Liver (tissue), 3 donors: Measurements from ENCODE around the gene STMP1.

ENCODE experiments used
- CTCF ChIP-seq: fragments of 150-350 bp; IDR thresholded peaks from 2 replicates; pipeline ENCODE4 v1.5.1; 2017; ENCODE audit warnings: improper control_type of control experiment, low read depth, low read length; ENCODE audit not compliant: missing input control
- EGR1 ChIP-seq, 2 donors: IDR thresholded peaks; 2 replicates each; pipeline ENCODE4 v1.6.1; 2016 to 2018; ENCODE audit warnings: antibody characterized with exemption in 2 of 2, low read depth in 2 of 2
- RAD21 ChIP-seq, 2 donors: IDR thresholded peaks; 2 replicates each; pipeline ENCODE4 v1.6.1; 2016; ENCODE audit warnings: antibody characterized with exemption in 2 of 2, mild to moderate bottlenecking in 2 of 2
- SP1 ChIP-seq: IDR thresholded peaks from 2 replicates; pipeline ENCODE4 v1.6.1; 2018; ENCODE audit warnings: antibody characterized with exemption, mild to moderate bottlenecking
- TAF1 ChIP-seq: conservative IDR thresholded peaks from 2 replicates; pipeline ENCODE4 v1.6.1; 2016; ENCODE audit warnings: antibody characterized with exemption, mild to moderate bottlenecking
- ZBTB33 ChIP-seq: IDR thresholded peaks from 2 replicates; pipeline ENCODE4 v1.6.1; 2016; ENCODE audit warnings: antibody characterized with exemption
- donor health status: healthy.
- donor health status: healthy.

GRCh38 chr7:135715673-135716072, 53.4 kb downstream of the STMP1 start:
- TF ChIP-seq CTCF = no peak
- TF ChIP-seq TAF1 = no peak
- TF ChIP-seq EGR1 (IDR thresholded peaks at IDR 0.05; ENCODE audit: low read depth in 2 of 2) = no peak
- TF ChIP-seq RAD21 (IDR thresholded peaks at IDR 0.05) = no peak
- no peak for TF ChIP-seq ZBTB33
- no peak for TF ChIP-seq SP1
